Dendritic cell treated with granulocyte-macrophage colony-stimulating factor and Interleukin-4, amounts not matched to agents 40 ng/mL and 50 ng/mL, for 4 days (primary cell): ENCODE results near the gene LGI4.
"Not testable (repeated sequence)": the region's sequence is repeated elsewhere in the genome, so short reads cannot be mapped to it uniquely, and the experiment has no call there.

Experiments used
- H3K27ac Mint-ChIP-seq: one replicate; pipeline ENCODE4 v1.8.0; 2022; ENCODE audit warnings: mild to moderate bottlenecking, mixed read lengths
- H3K27me3 Mint-ChIP-seq: one replicate; pipeline ENCODE4 v1.8.0; 2022; ENCODE audit warnings: mild to moderate bottlenecking, mixed read lengths
- H3K36me3 Mint-ChIP-seq: one replicate; pipeline ENCODE4 v1.8.0; 2022; ENCODE audit warnings: low read depth, mixed read lengths
- H3K4me1 Mint-ChIP-seq: one replicate; pipeline ENCODE4 v1.8.0; 2022; ENCODE audit warnings: low read depth, mixed read lengths
- H3K4me3 Mint-ChIP-seq: one replicate; pipeline ENCODE4 v1.8.0; 2022; ENCODE audit warnings: mild to moderate bottlenecking, moderate library complexity, mixed read lengths
- H3K9me3 Mint-ChIP-seq: one replicate; pipeline ENCODE4 v1.8.0; 2022; ENCODE audit warnings: mixed read lengths
- intact Hi-C: fragments of 100-400 bp; cut with micrococcal nuclease; formaldehyde crosslinking; loops from one replicate; pipeline ENCODE4 v1.15.0; 2022

Gene LGI4

GRCh38 chr19:35141837-35142605 is 7.2 kb upstream of the LGI4 start:
- intact Hi-C loops = no loop called here
- Mint-ChIP-seq H3K4me3 (peak overlapping the region; percentile 58), H3K27me3 (peaks cover 64% of the 10 kb centered on the region), H3K4me1 (peaks cover 47% of the 10 kb centered on the region), H3K36me3 (no peaks in the 10 kb centered on the region), H3K27ac (peak overlapping the region; percentile 61), H3K9me3 (no peaks in the 10 kb centered on the region)

- Mint-ChIP-seq H3K9me3 (no peaks in the 10 kb centered on the region), H3K4me3 (peak overlapping the region; percentile 58), H3K4me1 (peaks cover 45% of the 10 kb centered on the region), H3K36me3 (no peaks in the 10 kb centered on the region), H3K27me3 (peaks cover 66% of the 10 kb centered on the region), H3K27ac (peak overlapping the region; percentile 61)
- intact Hi-C loops = no loop called here
These were observed 6.3 kb upstream of the LGI4 start for GRCh38 chr19:35140962-35141836.

- Mint-ChIP-seq H3K27ac (peak overlapping the region; percentile 61), H3K4me1 (peaks cover 48% of the 10 kb centered on the region), H3K4me3 (no peak overlapping the region), H3K9me3 (no peaks in the 10 kb centered on the region), H3K27me3 (peaks cover 66% of the 10 kb centered on the region), H3K36me3 (no peaks in the 10 kb centered on the region)
- intact Hi-C loops = no loop called here
These were observed 5.5 kb upstream of the LGI4 start for GRCh38 chr19:35140207-35140961.

DNA sequence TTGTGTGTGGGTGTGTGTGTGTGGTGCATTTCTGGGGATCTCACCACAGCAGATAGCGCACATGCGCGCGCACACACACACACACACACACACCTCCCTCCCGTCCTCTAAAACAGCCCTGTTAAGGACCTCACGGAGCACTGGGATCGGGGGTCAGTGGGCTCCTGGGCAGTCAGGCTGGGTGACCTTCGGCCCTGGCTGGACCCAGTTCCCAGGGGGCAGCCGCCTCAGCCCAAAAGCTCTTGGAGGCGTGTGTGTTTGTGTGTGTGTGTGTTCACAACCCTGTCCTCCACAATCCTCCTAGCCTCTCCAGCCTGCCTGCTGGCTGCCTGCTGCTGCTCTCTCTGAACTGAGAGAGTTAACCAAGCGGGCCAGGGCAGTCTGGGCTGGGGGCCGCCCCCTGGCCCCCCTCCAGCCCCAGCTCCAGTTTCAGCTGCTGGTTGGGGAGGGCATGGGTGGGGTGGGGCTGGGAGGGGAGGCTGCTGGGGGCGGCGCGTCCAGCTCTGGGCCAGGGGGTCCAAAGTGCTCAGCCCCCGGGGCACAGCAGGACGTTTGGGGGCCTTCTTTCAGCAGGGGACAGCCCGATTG is 3.5 kb upstream of the LGI4 start, which contains the start of gene FXYD1:
FXYD1 (plus strand) TSS at position 520 of the 588 bp plus-strand sequence. CDS start 1,256 bp downstream, outside the sequence.
- Mint-ChIP-seq H3K4me1 (peaks cover 43% of the 10 kb centered on the region), H3K9me3 (no peaks in the 10 kb centered on the region), H3K27ac (peak within 1 kb of the TSS; percentile 28), H3K4me3 (no peak within 1 kb of the TSS), H3K27me3 (peaks cover 49% of the 10 kb centered on the region), H3K36me3 (no peaks in the 10 kb centered on the region)
- intact Hi-C loops = no loop called here

DNA sequence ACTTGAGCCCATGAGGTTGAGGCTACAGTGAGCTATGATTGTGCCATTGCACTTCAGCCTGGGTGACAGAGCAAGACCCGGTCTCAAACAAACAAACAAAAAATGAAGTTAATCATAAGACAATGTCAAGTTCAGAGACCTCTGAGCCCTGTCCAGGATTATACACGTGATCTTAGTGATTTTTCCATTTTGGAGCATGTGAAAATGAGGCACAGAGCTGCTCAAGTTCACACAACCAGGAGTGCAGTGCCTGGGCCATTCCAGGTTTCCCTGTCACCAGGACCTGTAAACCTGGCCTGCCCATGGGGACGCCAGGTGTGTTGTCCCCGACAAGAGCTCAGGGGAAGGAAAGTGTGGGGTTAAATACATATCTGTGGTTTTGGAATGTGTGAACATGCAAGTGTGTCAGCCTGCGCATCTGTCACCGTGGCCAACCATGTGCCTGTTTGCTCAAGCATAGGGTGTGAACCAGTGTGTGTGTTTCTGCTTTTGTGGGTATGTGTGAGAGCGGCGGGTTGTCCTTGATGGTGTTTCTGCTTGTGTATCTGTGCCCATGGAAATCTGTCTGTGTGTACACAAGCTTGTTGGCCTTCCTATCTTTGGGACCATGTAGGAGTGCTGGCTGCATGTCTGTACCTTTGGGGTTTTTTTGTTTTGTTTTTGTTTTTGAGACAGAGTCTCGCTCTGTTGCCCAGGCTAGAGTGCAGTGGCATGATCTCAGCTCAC is 2.3 kb upstream of the LGI4 start:
- Mint-ChIP-seq H3K36me3 (no peaks in the 10 kb centered on the region), H3K9me3 (no peaks in the 10 kb centered on the region), H3K4me3 (no peak overlapping the region), H3K4me1 (peaks cover 38% of the 10 kb centered on the region), H3K27me3 (peaks cover 46% of the 10 kb centered on the region), H3K27ac (no peak overlapping the region)
- intact Hi-C loops = no loop called here

- no peak overlapping the region for H3K4me3 Mint-ChIP-seq
- no peak overlapping the region for H3K27ac Mint-ChIP-seq
- H3K9me3 Mint-ChIP-seq = no peaks in the 10 kb centered on the region
- H3K27me3 Mint-ChIP-seq = peaks cover 43% of the 10 kb centered on the region
- H3K4me1 Mint-ChIP-seq = peaks cover 29% of the 10 kb centered on the region
- H3K36me3 Mint-ChIP-seq = no peaks in the 10 kb centered on the region
- intact Hi-C loops = no loop called here
These were observed 1.4 kb upstream of the LGI4 start for GRCh38 chr19:35136231-35136630.

- Mint-ChIP-seq H3K36me3 (no peaks in the 10 kb centered on the region), H3K4me3 (no peak overlapping the region), H3K4me1 (peaks cover 21% of the 10 kb centered on the region), H3K27me3 (peaks cover 37% of the 10 kb centered on the region), H3K9me3 (no peaks in the 10 kb centered on the region), H3K27ac (no peak overlapping the region)
- intact Hi-C loops = loop anchor here (1.0 kb wide), 2 partner anchors 21 to 68 kb away; no protein-coding TSS in a partner anchor
These were observed 590 bp upstream of the LGI4 start for GRCh38 chr19:35135389-35135909.

DNA sequence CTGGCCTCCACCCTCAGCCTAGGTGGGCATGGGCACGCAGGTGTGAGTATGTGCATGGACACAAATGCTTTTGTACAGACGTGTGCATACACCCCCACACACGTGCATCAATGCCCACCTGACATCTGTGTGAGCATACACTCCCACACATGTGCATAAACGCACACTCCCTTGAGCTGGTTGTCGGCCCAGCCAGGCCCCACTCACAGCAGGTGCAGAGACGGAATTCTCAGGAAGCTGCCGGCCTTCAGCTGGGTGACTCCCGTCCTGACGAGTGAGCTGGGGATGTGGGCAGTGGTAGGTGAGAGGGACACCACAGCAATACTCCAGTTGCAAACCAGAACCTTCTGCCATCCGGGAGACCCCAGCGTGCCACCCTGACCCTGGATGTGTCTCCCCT is 1.0 kb downstream of the LGI4 start:
- H3K27ac Mint-ChIP-seq = no peak overlapping the region
- H3K4me3 Mint-ChIP-seq = no peak overlapping the region
- no peaks in the 10 kb centered on the region for H3K9me3 Mint-ChIP-seq
- H3K27me3 Mint-ChIP-seq = peaks cover 28% of the 10 kb centered on the region
- peaks cover 7% of the 10 kb centered on the region for H3K4me1 Mint-ChIP-seq
- intact Hi-C loops = no loop called here
- no peaks in the 10 kb centered on the region for H3K36me3 Mint-ChIP-seq

DNA sequence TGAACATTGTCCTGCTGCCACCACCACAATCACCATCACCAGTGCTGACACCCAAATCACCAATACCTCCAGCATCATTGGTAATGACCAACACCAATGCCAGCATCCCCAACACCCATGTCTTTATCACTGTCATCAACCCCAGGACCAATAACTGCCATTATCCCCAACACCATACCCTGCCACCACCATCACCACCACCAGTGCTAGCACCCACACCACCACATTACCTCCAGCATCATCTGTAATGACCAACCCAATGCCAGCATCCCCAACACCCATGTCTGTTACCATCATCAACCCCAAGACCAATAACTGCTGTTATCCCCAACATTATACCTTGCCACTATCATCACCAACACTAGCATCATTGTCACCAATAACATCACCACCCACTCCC is 2.6 kb downstream of the LGI4 start:
- Mint-ChIP-seq H3K27me3 (peaks cover 22% of the 10 kb centered on the region), H3K4me1 (peaks cover 5% of the 10 kb centered on the region), H3K9me3 (no peaks in the 10 kb centered on the region), H3K36me3 (no peaks in the 10 kb centered on the region), H3K4me3 (no peak overlapping the region), H3K27ac (no peak overlapping the region)
- intact Hi-C loops = no loop called here

- peaks cover 5% of the 10 kb centered on the region for H3K4me1 Mint-ChIP-seq
- no peaks in the 10 kb centered on the region for H3K9me3 Mint-ChIP-seq
- H3K36me3 Mint-ChIP-seq = no peaks in the 10 kb centered on the region
- peaks cover 18% of the 10 kb centered on the region for H3K27me3 Mint-ChIP-seq
- no peak overlapping the region for H3K4me3 Mint-ChIP-seq
- no peak overlapping the region for H3K27ac Mint-ChIP-seq
- intact Hi-C loops = no loop called here
These were observed 3.8 kb downstream of the LGI4 start for GRCh38 chr19:35130761-35131720.

- intact Hi-C loops, H3K27ac Mint-ChIP-seq, H3K9me3 Mint-ChIP-seq, H3K4me3 Mint-ChIP-seq, H3K36me3 Mint-ChIP-seq: not testable (repeated sequence)
- peaks cover 22% of the 10 kb centered on the region for H3K27me3 Mint-ChIP-seq
- peaks cover 11% of the 10 kb centered on the region for H3K4me1 Mint-ChIP-seq
These were observed 5.1 kb downstream of the LGI4 start for GRCh38 chr19:35129724-35130274.
